NB4 (cell line): Measurements from ENCODE around the gene CSMD2.

Source experiments
- DNase-seq: peaks from one replicate; pipeline ENCODE4 v3.0.0; 2010; ENCODE audit warnings: low read depth
- H3K4me3 ChIP-seq: one replicate; pipeline ENCODE4 v1.5.1; 2011; ENCODE audit warnings: mild to moderate bottlenecking, low read depth, low read length, moderate library complexity
- CTCF ChIP-seq: IDR thresholded peaks from one replicate; pipeline ENCODE4 v1.5.1; 2012; ENCODE audit warnings: low read depth, low read length
- MAX ChIP-seq: IDR thresholded peaks from 2 replicates; pipeline ENCODE4 v1.6.1; 2011; ENCODE audit warnings: low read depth, low read length
- MYC ChIP-seq: IDR thresholded peaks from 2 replicates; pipeline ENCODE4 v1.6.1; 2011; ENCODE audit warnings: low read depth, low read length
- POLR2A ChIP-seq: IDR thresholded peaks from 2 replicates; pipeline ENCODE4 v1.6.1; 2011; ENCODE audit warnings: mild to moderate bottlenecking; ENCODE audit not compliant: insufficient read length; ENCODE audit errors: extremely low read depth

Gene CSMD2

DNA sequence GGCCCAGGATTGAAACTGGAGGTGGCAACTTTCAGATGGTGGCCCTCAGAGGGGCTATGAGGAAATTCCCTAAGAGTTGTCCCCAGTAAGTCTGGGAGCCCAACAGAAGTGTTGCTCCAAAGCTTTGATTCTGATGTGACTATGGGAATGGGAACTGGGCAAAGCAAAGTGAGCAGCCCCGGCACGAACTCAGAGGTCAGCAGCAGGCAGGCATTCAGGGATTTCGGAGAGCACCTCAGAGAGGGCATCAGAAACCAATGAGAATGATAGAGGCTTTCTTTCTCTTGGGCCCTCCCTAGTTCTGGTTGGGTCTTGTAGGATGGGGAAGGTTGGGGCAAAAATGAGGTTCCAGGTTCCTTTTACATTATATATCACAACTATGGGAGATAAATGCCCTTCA lies 422.4 kb downstream of the CSMD2 start:
- no peak overlapping the region for H3K4me3 ChIP-seq
- TF ChIP-seq MYC, result no peak
- no peak for TF ChIP-seq POLR2A
- TF ChIP-seq MAX, result no peak
- no peak for TF ChIP-seq CTCF
- DNase-seq, result no peak

GRCh38 chr1:33741749-33742148 lies 423.3 kb downstream of the CSMD2 start:
- TF ChIP-seq CTCF (no peak), MAX (no peak), POLR2A (no peak), MYC (no peak)

GRCh38 chr1:33740040-33740744 lies 424.8 kb downstream of the CSMD2 start:
- TF ChIP-seq MYC (no peak), MAX (no peak), CTCF (no peak), POLR2A (no peak)
- no peak for DNase-seq
- H3K4me3 ChIP-seq, result no peak overlapping the region

More at GRCh38 chr1:33741749-33742148, 423.3 kb downstream of the CSMD2 start:
- H3K4me3 ChIP-seq, result no peak overlapping the region
- no peak for DNase-seq

- no peak overlapping the region for H3K4me3 ChIP-seq
- TF ChIP-seq MAX (no peak), MYC (no peak), POLR2A (no peak), CTCF (no peak)
- DNase-seq, result no peak
Observed at GRCh38 chr1:33738976-33739375, 426.1 kb downstream of the CSMD2 start.

- DNase-seq, result no peak
- H3K4me3 ChIP-seq, result no peak overlapping the region
- TF ChIP-seq CTCF (no peak), MYC (no peak), POLR2A (no peak), MAX (no peak)
Observed at GRCh38 chr1:33738536-33738935, 426.5 kb downstream of the CSMD2 start.
